ENCODE data around the gene IFNA8. TPM values are rescaled to one million over a fixed set of nuclear protein-coding genes. Genes with fewer than 3 reads are reported as not detected.

IFNA8 gene
- total RNA-seq, 2 donors from 2014 or later, result not detected

DNA sequence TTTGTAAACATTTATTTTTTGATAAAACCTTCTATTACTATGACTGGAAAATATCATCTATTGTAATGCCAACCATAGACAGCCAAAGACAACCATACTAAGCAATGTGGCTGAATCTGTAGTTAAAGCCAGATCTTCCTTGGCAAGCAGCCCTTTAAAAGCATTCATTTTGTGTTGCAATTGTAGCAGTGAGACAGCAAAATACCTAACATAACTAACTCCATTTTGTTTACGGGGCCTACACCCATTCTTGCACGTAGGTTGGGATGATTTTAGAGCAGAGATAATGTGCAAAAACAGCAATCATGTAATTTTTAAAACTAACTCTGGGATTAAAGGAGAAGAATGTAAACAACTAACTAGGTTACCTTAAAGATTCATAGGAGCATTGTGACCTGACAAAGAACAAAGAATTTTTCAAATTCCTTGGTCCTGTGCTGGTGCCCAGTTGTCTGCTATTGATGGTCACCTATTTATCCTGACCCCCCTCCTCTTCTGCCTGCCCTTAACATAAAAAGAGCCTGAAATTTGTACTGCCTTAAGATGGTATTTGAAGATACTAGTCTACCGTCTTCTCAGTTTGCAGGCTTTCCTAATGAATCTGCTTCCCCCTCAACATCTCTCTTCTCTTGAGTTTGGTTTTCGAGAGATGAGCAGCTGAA is 41.9 kb downstream of the IFNA8 start:
- H3K4me3 ChIP-seq, result no peak overlapping the region
- ATAC-seq (no peak), DNase-seq (no peak)
- no peaks in the 10 kb centered on the region for H3K9me3 ChIP-seq
- intact Hi-C loops (cut with DNase I), result no loop called here
- H3K27me3 ChIP-seq, result no peaks in the 10 kb centered on the region
- 78% methylated on average over 4 of the region's 4 CpGs for WGBS, 2 donors
- no peaks in the 10 kb centered on the region for H3K36me3 ChIP-seq (replicated peaks in 1 of 2; ENCODE audit: insufficient read depth in 1 of 2, low read depth in 2 of 2)
- H3K4me1 ChIP-seq, result no peaks in the 10 kb centered on the region
- no peak overlapping the region for H3K27ac ChIP-seq
- TF ChIP-seq, protein P1, sequence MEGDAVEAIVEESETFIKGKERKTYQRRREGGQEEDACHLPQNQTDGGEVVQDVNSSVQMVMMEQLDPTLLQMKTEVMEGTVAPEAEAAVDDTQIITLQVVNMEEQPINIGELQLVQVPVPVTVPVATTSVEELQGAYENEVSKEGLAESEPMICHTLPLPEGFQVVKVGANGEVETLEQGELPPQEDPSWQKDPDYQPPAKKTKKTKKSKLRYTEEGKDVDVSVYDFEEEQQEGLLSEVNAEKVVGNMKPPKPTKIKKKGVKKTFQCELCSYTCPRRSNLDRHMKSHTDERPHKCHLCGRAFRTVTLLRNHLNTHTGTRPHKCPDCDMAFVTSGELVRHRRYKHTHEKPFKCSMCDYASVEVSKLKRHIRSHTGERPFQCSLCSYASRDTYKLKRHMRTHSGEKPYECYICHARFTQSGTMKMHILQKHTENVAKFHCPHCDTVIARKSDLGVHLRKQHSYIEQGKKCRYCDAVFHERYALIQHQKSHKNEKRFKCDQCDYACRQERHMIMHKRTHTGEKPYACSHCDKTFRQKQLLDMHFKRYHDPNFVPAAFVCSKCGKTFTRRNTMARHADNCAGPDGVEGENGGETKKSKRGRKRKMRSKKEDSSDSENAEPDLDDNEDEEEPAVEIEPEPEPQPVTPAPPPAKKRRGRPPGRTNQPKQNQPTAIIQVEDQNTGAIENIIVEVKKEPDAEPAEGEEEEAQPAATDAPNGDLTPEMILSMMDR (IDR thresholded peaks at IDR 0.05), result no peak
- TF ChIP-seq POLR2A (IDR thresholded peaks at IDR 0.05), result no peak

DNA sequence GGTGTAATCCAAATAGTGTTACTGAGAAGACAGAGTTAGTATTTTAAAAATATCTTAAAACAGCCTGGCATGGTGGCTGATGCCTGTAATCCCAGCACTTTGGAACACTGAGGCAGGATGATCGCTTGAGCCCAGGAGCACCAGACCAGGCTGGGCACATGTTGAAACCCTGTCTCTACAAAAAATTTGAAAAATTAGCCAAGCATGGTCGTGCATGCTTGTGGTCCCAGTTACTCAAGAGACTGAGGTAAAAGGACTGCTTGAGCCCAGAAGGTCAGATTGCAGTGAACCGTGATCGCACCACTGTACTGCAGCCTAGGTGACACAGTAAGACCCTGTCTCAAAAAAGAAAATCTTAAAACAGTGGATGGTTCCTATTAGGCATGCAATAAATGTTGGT is 43.8 kb downstream of the IFNA8 start:
- TF ChIP-seq, protein P1 (IDR thresholded peaks at IDR 0.05), result no peak
- TF ChIP-seq POLR2A (IDR thresholded peaks at IDR 0.05), result no peak
- Histone ChIP-seq H3K9me3 (no peaks in the 10 kb centered on the region), H3K27ac (no peak overlapping the region), H3K36me3 (replicated peaks in 1 of 2; ENCODE audit: insufficient read depth in 1 of 2, low read depth in 2 of 2) (no peaks in the 10 kb centered on the region), H3K4me3 (no peak overlapping the region), H3K4me1 (no peaks in the 10 kb centered on the region), H3K27me3 (no peaks in the 10 kb centered on the region)
- 78 to 82% methylated on average over 4 of the region's 4 CpGs for WGBS, 2 donors
- intact Hi-C loops (cut with DNase I), result no loop called here
- DNase-seq (no peak), ATAC-seq (no peak)

DNA sequence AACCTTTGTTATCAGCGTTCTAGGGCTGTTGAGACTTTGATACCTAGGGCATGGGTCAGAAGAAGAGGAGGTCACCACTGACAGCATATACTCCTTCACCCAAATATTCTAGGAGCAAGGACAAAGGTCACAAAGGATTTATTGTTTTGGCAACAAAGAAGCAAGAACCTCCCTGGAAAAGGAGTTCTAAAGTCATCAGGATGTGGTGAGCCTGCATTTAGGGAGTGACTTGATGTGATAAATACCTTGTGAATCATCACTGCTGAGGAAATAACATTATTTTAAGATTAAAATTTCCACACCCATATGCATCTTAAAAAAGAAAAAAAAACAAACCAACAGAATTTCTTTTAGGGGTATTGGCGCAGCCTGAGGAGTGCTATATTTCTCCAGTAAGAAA is 45.2 kb downstream of the IFNA8 start:
- Histone ChIP-seq H3K4me3 (no peak overlapping the region), H3K9me3 (no peaks in the 10 kb centered on the region), H3K36me3 (replicated peaks in 1 of 2; ENCODE audit: insufficient read depth in 1 of 2, low read depth in 2 of 2) (no peaks in the 10 kb centered on the region), H3K27ac (no peak overlapping the region), H3K27me3 (no peaks in the 10 kb centered on the region), H3K4me1 (no peaks in the 10 kb centered on the region)
- intact Hi-C loops (cut with DNase I), result no loop called here
- WGBS, 2 donors, result 58 to 67% methylated on average over 2 of the region's 2 CpGs
- no peak for ATAC-seq
- TF ChIP-seq, protein P1 (IDR thresholded peaks at IDR 0.05), result no peak
- TF ChIP-seq POLR2A (IDR thresholded peaks at IDR 0.05), result no peak
- DNase-seq, result no peak

DNA sequence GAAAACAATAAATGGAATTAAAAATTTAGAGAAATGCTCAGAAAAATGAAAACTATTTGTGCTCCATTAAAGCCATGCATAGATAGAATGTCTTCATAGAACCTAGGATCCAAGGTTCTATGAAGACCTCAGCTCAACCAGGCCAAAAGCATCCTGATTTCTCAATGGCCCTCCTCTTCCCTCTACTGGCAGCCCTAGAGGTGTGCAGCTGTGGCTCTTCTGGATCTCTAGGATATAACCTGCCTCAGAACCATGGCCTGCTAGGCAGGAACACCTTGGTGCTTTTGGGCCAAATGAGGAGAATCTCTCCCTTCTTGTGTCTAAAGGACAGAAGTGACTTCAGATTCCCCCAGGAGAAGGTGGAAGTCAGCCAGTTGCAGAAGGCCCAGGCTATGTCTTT is 46.4 kb downstream of the IFNA8 start:
- Histone ChIP-seq H3K27me3 (no peaks in the 10 kb centered on the region), H3K4me1 (no peaks in the 10 kb centered on the region), H3K9me3 (no peaks in the 10 kb centered on the region), H3K36me3 (replicated peaks in 1 of 2; ENCODE audit: insufficient read depth in 1 of 2, low read depth in 2 of 2) (no peaks in the 10 kb centered on the region), H3K4me3 (no peak overlapping the region), H3K27ac (no peak overlapping the region)
- no peak for TF ChIP-seq POLR2A (IDR thresholded peaks at IDR 0.05)
- TF ChIP-seq, protein P1 (IDR thresholded peaks at IDR 0.05), result peak in 6 of 7 experiments; percentile 20 to 55 (median 40)
- DNase-seq (peak in 1 of 4 donors; percentile 12), ATAC-seq (peak; percentile 48)
- intact Hi-C loops (cut with DNase I), result no loop called here

Other genes with a start within 250 kb of the IFNA8 start
- gene IFNA21, start 242.5 kb upstream of the IFNA8 start, total RNA-seq, result not detected
- not detected for gene IFNA4, start 221.5 kb upstream of the IFNA8 start, total RNA-seq
- gene IFNA7, start 206.9 kb upstream of the IFNA8 start, total RNA-seq, result not detected
- gene IFNA10, start 202.0 kb upstream of the IFNA8 start, total RNA-seq, result not detected
- gene IFNA16, start 191.8 kb upstream of the IFNA8 start, total RNA-seq, result not detected
- gene IFNA17, start 180.9 kb upstream of the IFNA8 start, total RNA-seq, result not detected
- gene IFNA14, start 169.1 kb upstream of the IFNA8 start, total RNA-seq, result not detected
- gene IFNA5, start 103.8 kb upstream of the IFNA8 start, total RNA-seq, result not detected
- gene KLHL9, start 73.7 kb upstream of the IFNA8 start, total RNA-seq, result 10 to 100 TPM; 10.2 to 15.3 TPM
- gene IFNA6, start 58.2 kb upstream of the IFNA8 start, total RNA-seq, result not detected
- not detected for gene IFNA13, start 41.1 kb upstream of the IFNA8 start, total RNA-seq
- gene IFNA2, start 23.7 kb upstream of the IFNA8 start, total RNA-seq, result not detected
- not detected for gene IFNA1, start 31.3 kb downstream of the IFNA8 start, total RNA-seq
- under 1 TPM in 1 of 2 donors, not detected in 1; 0.26 TPM for gene IFNE, start 73.2 kb downstream of the IFNA8 start, total RNA-seq

Data from body of pancreas (tissue), 4 donors.